ENCODE data around the gene CDC14A. TPM values are rescaled to one million over a fixed set of nuclear protein-coding genes. Genes with fewer than 3 reads are reported as not detected.
A peak's percentile ranks its signal among the peaks of the same experiment; 100 is the strongest.

The CDC14A gene
- total RNA-seq, 1 donor from 2014 or later: 17.8 TPM

- TF ChIP-seq CTCF (IDR thresholded peaks at IDR 0.05): no peak
- Histone ChIP-seq H3K36me3 (peaks cover 3% of the 10 kb centered on the region), H3K9me3 (no peaks in the 10 kb centered on the region), H3K4me3 (no peak overlapping the region), H3K27ac (no peak overlapping the region), H3K27me3 (ENCODE audit: low read depth) (no peaks in the 10 kb centered on the region), H3K4me1 (no peaks in the 10 kb centered on the region)
- DNase-seq (no peak), ATAC-seq (no peak)
- intact Hi-C loops (cut with DNase I): no loop called here
Measured at GRCh38 chr1:100518023-100518422, 165.7 kb downstream of the CDC14A start.

GRCh38 chr1:100523038-100523652 lies 170.8 kb downstream of the CDC14A start:
- ATAC-seq (peak; percentile 54 to 62), DNase-seq (no peak)
- TF ChIP-seq CTCF (IDR thresholded peaks at IDR 0.05): no peak
- intact Hi-C loops (cut with DNase I): no loop called here
- Histone ChIP-seq H3K9me3 (no peaks in the 10 kb centered on the region), H3K27me3 (ENCODE audit: low read depth) (no peaks in the 10 kb centered on the region), H3K4me1 (no peaks in the 10 kb centered on the region), H3K27ac (no peak overlapping the region), H3K36me3 (no peaks in the 10 kb centered on the region), H3K4me3 (no peak overlapping the region)

- peaks cover 4% of the 10 kb centered on the region for H3K4me1 ChIP-seq
- H3K36me3 ChIP-seq: no peaks in the 10 kb centered on the region
- TF ChIP-seq CTCF (IDR thresholded peaks at IDR 0.05): no peak
- intact Hi-C loops (cut with DNase I): no loop called here
- no peak overlapping the region for H3K27ac ChIP-seq
- DNase-seq (no peak), ATAC-seq (no peak)
- no peaks in the 10 kb centered on the region for H3K27me3 ChIP-seq (ENCODE audit: low read depth)
- H3K4me3 ChIP-seq: no peak overlapping the region
- H3K9me3 ChIP-seq: no peaks in the 10 kb centered on the region
Measured at GRCh38 chr1:100524355-100524754, 172.0 kb downstream of the CDC14A start.

- no peak overlapping the region for H3K27ac ChIP-seq
Measured at GRCh38 chr1:100526894-100527293, 174.6 kb downstream of the CDC14A start.

GRCh38 chr1:100528871-100529270 lies 176.6 kb downstream of the CDC14A start:
- H3K27me3 ChIP-seq (ENCODE audit: low read depth): no peaks in the 10 kb centered on the region
- no peaks in the 10 kb centered on the region for H3K36me3 ChIP-seq
- H3K4me3 ChIP-seq: no peak overlapping the region
- no peaks in the 10 kb centered on the region for H3K9me3 ChIP-seq
- TF ChIP-seq CTCF (IDR thresholded peaks at IDR 0.05): no peak
- peaks cover 30% of the 10 kb centered on the region for H3K4me1 ChIP-seq
- intact Hi-C loops (cut with DNase I): no loop called here
- no peak overlapping the region for H3K27ac ChIP-seq
- DNase-seq (no peak), ATAC-seq (no peak)

More at GRCh38 chr1:100526894-100527293, 174.6 kb downstream of the CDC14A start:
- DNase-seq (no peak), ATAC-seq (no peak)
- H3K4me3 ChIP-seq: no peak overlapping the region
- H3K9me3 ChIP-seq: no peaks in the 10 kb centered on the region
- no peaks in the 10 kb centered on the region for H3K27me3 ChIP-seq (ENCODE audit: low read depth)
- H3K4me1 ChIP-seq: peaks cover 22% of the 10 kb centered on the region
- intact Hi-C loops (cut with DNase I): no loop called here
- TF ChIP-seq CTCF (IDR thresholded peaks at IDR 0.05): no peak
- no peaks in the 10 kb centered on the region for H3K36me3 ChIP-seq

All from lower lobe of right lung (tissue), 2 donors.